Caco-2 (cell line): ENCODE measurements around the gene DDAH2. TPM values are rescaled to one million over a fixed set of nuclear protein-coding genes. Genes with fewer than 3 reads are reported as not detected.
A peak's percentile ranks its signal among the peaks of the same experiment; 100 is the strongest.

Experiments
- BruUV-seq: library from RNA; stranded (reverse); fragments of 400-500 nt; replicated peaks from 2 replicates; lab custom pipeline; 2021; lab: Mats Ljungman, UMichigan
- CTCF ChIA-PET: fragments of 300-600 bp; sonication (Branson Sonifier 250); formaldehyde crosslinking; loops from one replicate; lab custom pipeline; 2022; ENCODE audit warnings: antibody characterized with exemption; lab: Charles Lee
- POLR2A ChIA-PET: fragments of 300-600 bp; sonication (Branson Sonifier 250); formaldehyde crosslinking; loops from one replicate; lab custom pipeline; 2022; ENCODE audit warnings: antibody characterized with exemption; lab: Charles Lee
- DNase-seq, 2 experiments: peaks; one replicate each; pipeline versions ENCODE4 v3.0.0 to v3.0.0-alpha.2; 2020 to 2022
- H3K27me3 ChIP-seq: replicated peaks from 2 replicates; pipeline ENCODE4 v1.6.0; 2011; ENCODE audit warnings: low read length; ENCODE audit not compliant: control insufficient read depth, insufficient read depth
- H3K36me3 ChIP-seq: 2 replicates; pipeline ENCODE4 v1.5.1; 2011; ENCODE audit warnings: low read length; ENCODE audit not compliant: control insufficient read depth, insufficient read depth
- H3K4me1 ChIP-seq: fragments of 250-450 bp; sonication (Bioruptor Pico); 2 replicates; pipeline ENCODE4 v1.5.1; 2020; ENCODE audit warnings: mild to moderate bottlenecking
- H3K4me3 ChIP-seq: 2 replicates; pipeline ENCODE4 v1.5.1; 2011; ENCODE audit warnings: low read depth, mild to moderate bottlenecking, control low read depth, low read length
- H3K9me3 ChIP-seq: fragments of 250-450 bp; sonication (Bioruptor Pico); 2 replicates; pipeline ENCODE4 v1.5.1; 2020; ENCODE audit warnings: mild to moderate bottlenecking, moderate library complexity
- H3K27ac Mint-ChIP-seq: one replicate; pipeline ENCODE4 v1.8.0; 2022; ENCODE audit warnings: mixed read lengths; ENCODE audit not compliant: unreplicated experiment
- H3K27me3 Mint-ChIP-seq: one replicate; pipeline ENCODE4 v1.8.0; 2022; ENCODE audit warnings: mixed read lengths; ENCODE audit not compliant: insufficient read depth, unreplicated experiment
- H3K36me3 Mint-ChIP-seq: one replicate; pipeline ENCODE4 v1.8.0; 2022; ENCODE audit warnings: mild to moderate bottlenecking, mixed read lengths; ENCODE audit not compliant: insufficient read depth, unreplicated experiment
- H3K4me1 Mint-ChIP-seq: one replicate; pipeline ENCODE4 v1.8.0; 2022; ENCODE audit warnings: low read depth, mixed read lengths; ENCODE audit not compliant: unreplicated experiment
- H3K4me3 Mint-ChIP-seq: one replicate; pipeline ENCODE4 v1.8.0; 2022; ENCODE audit warnings: mild to moderate bottlenecking, moderate library complexity, mixed read lengths; ENCODE audit not compliant: unreplicated experiment
- H3K9me3 Mint-ChIP-seq: one replicate; pipeline ENCODE4 v1.8.0; 2022; ENCODE audit warnings: mixed read lengths; ENCODE audit not compliant: unreplicated experiment
- CTCF ChIP-seq, 2 experiments: fragments of 200-600 bp in 1 of 2; IDR thresholded peaks; 1 replicate in 1 of 2; 2 replicates in 1 of 2; pipeline versions ENCODE4 v1.5.1 to v1.8.0; 2011 to 2022; ENCODE audit warnings: antibody characterized with exemption in 1 of 2, control low read depth in 1 of 2, inconsistent platforms in 1 of 2, low read depth in 1 of 2, low read length in 1 of 2, mild to moderate bottlenecking in 1 of 2, moderate library complexity in 1 of 2; ENCODE audit not compliant: insufficient read depth in 1 of 2, severe bottlenecking in 1 of 2, unreplicated experiment in 1 of 2
- intact Hi-C: fragments of 100-400 bp; cut with micrococcal nuclease; formaldehyde crosslinking; loops from one replicate; pipeline ENCODE4 v1.10.0; 2022; ENCODE audit not compliant: unreplicated experiment
- total RNA-seq: library from RNA; stranded (reverse); gene quantifications from 2 replicates; pipeline ENCODE4 v1.2.3, GENCODE V29; 2022

The DDAH2 gene
- total RNA-seq, 1 experiment from 2014 or later, result 82.4 TPM

GRCh38 chr6:31725502-31726350 is 3.4 kb downstream of the DDAH2 start:
- TF ChIP-seq CTCF (IDR thresholded peaks at IDR 0.05; ENCODE audit: insufficient read depth in 1 of 2, low read depth in 1 of 2, low read length in 1 of 2, severe bottlenecking in 1 of 2, unreplicated experiment in 1 of 2), result no peak
- POLR2A ChIA-PET, result interaction anchor here (0.5 kb wide), 1 partner anchor 156 kb away, joined by 6 read pairs; no protein-coding TSS in a partner anchor
- BruUV-seq, result no TSS peak
- Histone ChIP-seq H3K36me3 (peaks cover 5% of the 10 kb centered on the region), H3K4me3 (no peak overlapping the region), H3K9me3 (no peaks in the 10 kb centered on the region), H3K4me1 (peaks cover 9% of the 10 kb centered on the region), H3K27me3 (no peaks in the 10 kb centered on the region)
- H3K36me3 Mint-ChIP-seq, result peaks cover 49% of the 10 kb centered on the region
- DNase-seq, result no peak
- H3K9me3 Mint-ChIP-seq, result no peaks in the 10 kb centered on the region
- CTCF ChIA-PET, result no interaction called here
- no peaks in the 10 kb centered on the region for H3K27me3 Mint-ChIP-seq
- H3K27ac Mint-ChIP-seq, result peak overlapping the region; percentile 12
- no peak overlapping the region for H3K4me3 Mint-ChIP-seq
- intact Hi-C loops, result no loop called here
- peaks cover 20% of the 10 kb centered on the region for H3K4me1 Mint-ChIP-seq

GRCh38 chr6:31723980-31724691 is 5.0 kb downstream of the DDAH2 start:
- intact Hi-C loops, result no loop called here
- Mint-ChIP-seq H3K36me3 (peaks cover 33% of the 10 kb centered on the region), H3K27me3 (no peaks in the 10 kb centered on the region), H3K9me3 (no peaks in the 10 kb centered on the region), H3K4me1 (peaks cover 27% of the 10 kb centered on the region), H3K4me3 (no peak overlapping the region), H3K27ac (no peak overlapping the region)
- Histone ChIP-seq H3K4me1 (peaks cover 19% of the 10 kb centered on the region), H3K36me3 (peaks cover 5% of the 10 kb centered on the region), H3K9me3 (no peaks in the 10 kb centered on the region), H3K27me3 (no peaks in the 10 kb centered on the region), H3K4me3 (no peak overlapping the region)
- POLR2A ChIA-PET, result interaction anchor here (0.7 to 1.0 kb wide), 2 partner anchors 17 to 90 kb away, joined by 3 to 4 read pairs; no protein-coding TSS in a partner anchor
- TF ChIP-seq CTCF (IDR thresholded peaks at IDR 0.05; ENCODE audit: insufficient read depth in 1 of 2, low read depth in 1 of 2, low read length in 1 of 2, severe bottlenecking in 1 of 2, unreplicated experiment in 1 of 2), result no peak
- DNase-seq, result no peak
- no TSS peak for BruUV-seq
- CTCF ChIA-PET, result interaction anchor here (1.6 kb wide), 1 partner anchor 46 kb away, joined by 5 read pairs; no protein-coding TSS in a partner anchor

- no peak within 1 kb of the TSS for H3K27ac Mint-ChIP-seq
- POLR2A ChIA-PET, result interaction anchor here (1.0 kb wide), 1 partner anchor 17 kb away, joined by 3 read pairs; no protein-coding TSS in a partner anchor
- BruUV-seq, result no TSS peak
- Histone ChIP-seq H3K4me3 (no peak within 1 kb of the TSS), H3K36me3 (peaks cover 4% of the 10 kb centered on the region), H3K4me1 (peaks cover 27% of the 10 kb centered on the region), H3K27me3 (no peaks in the 10 kb centered on the region), H3K9me3 (no peaks in the 10 kb centered on the region)
- no peak within 1 kb of the TSS for H3K4me3 Mint-ChIP-seq
- CTCF ChIA-PET, result interaction anchor here (1.6 kb wide), 1 partner anchor 46 kb away, joined by 5 read pairs; no protein-coding TSS in a partner anchor
- no peaks in the 10 kb centered on the region for H3K27me3 Mint-ChIP-seq
- intact Hi-C loops, result no loop called here
- H3K36me3 Mint-ChIP-seq, result peaks cover 26% of the 10 kb centered on the region
- no peak for DNase-seq
- H3K9me3 Mint-ChIP-seq, result no peaks in the 10 kb centered on the region
- no peak for TF ChIP-seq CTCF (IDR thresholded peaks at IDR 0.05; ENCODE audit: insufficient read depth in 1 of 2, low read depth in 1 of 2, low read length in 1 of 2, severe bottlenecking in 1 of 2, unreplicated experiment in 1 of 2)
- peaks cover 29% of the 10 kb centered on the region for H3K4me1 Mint-ChIP-seq
Observed at GRCh38 chr6:31723245-31723979, 5.7 kb downstream of the DDAH2 start, which contains the start of gene MPIG6B. Gene MPIG6B (plus strand): TSS chr6:31723373. CDS start chr6:31723384, 11 bp downstream.
